Stimulated activated CD4-positive, alpha-beta T cell treated with anti-CD3 and anti-CD28 coated beads, Interleukin-15, amount 100 ng/mL, for 1 hour (primary cell): ENCODE measurements around the gene TRABD2B.

Experiments
- DNase-seq, 2 donors: peaks; one replicate each; pipeline ENCODE4 v3.0.0-alpha.2; 2020; ENCODE audit warnings: low read depth in 1 of 2, low spot score in 1 of 2

The TRABD2B gene

GRCh38 chr1:47993416-47993740, 3.8 kb downstream of the TRABD2B start:
- no peak for DNase-seq

GRCh38 chr1:47992720-47993415, 4.3 kb downstream of the TRABD2B start:
- no peak for DNase-seq

- DNase-seq: no peak
These were observed 5.5 kb downstream of the TRABD2B start for GRCh38 chr1:47991673-47992072.

GRCh38 chr1:47991187-47991586, 6.0 kb downstream of the TRABD2B start:
- no peak for DNase-seq

GRCh38 chr1:47990286-47990685, 6.9 kb downstream of the TRABD2B start:
- DNase-seq: no peak

GRCh38 chr1:47987601-47988000, 9.6 kb downstream of the TRABD2B start:
- DNase-seq: no peak

GRCh38 chr1:47986761-47987200, 10.4 kb downstream of the TRABD2B start:
- no peak for DNase-seq

- no peak for DNase-seq
These were observed 12.2 kb downstream of the TRABD2B start for GRCh38 chr1:47985018-47985417.

GRCh38 chr1:47984175-47984789, 12.9 kb downstream of the TRABD2B start:
- DNase-seq: no peak

- DNase-seq: no peak
These were observed 13.5 kb downstream of the TRABD2B start for GRCh38 chr1:47983691-47984090.

GRCh38 chr1:47981667-47982350, 15.4 kb downstream of the TRABD2B start:
- no peak for DNase-seq

- no peak for DNase-seq
These were observed 16.7 kb downstream of the TRABD2B start for GRCh38 chr1:47980501-47980900.

- no peak for DNase-seq
These were observed 17.5 kb downstream of the TRABD2B start for GRCh38 chr1:47979724-47980123.

- no peak for DNase-seq
These were observed 18.7 kb downstream of the TRABD2B start for GRCh38 chr1:47978486-47978885.

GRCh38 chr1:47976728-47977127, 20.5 kb downstream of the TRABD2B start:
- no peak for DNase-seq

- DNase-seq: no peak
These were observed 20.9 kb downstream of the TRABD2B start for GRCh38 chr1:47976267-47976666.

GRCh38 chr1:47975302-47975921, 21.8 kb downstream of the TRABD2B start:
- no peak for DNase-seq

GRCh38 chr1:47972864-47973432, 24.2 kb downstream of the TRABD2B start:
- no peak for DNase-seq

- no peak for DNase-seq
These were observed 25.6 kb downstream of the TRABD2B start for GRCh38 chr1:47971385-47972160.

GRCh38 chr1:47970882-47971281, 26.3 kb downstream of the TRABD2B start:
- no peak for DNase-seq

- DNase-seq: no peak
These were observed 27.7 kb downstream of the TRABD2B start for GRCh38 chr1:47969478-47969877.
